HS-5 (cell line): ENCODE measurements around the gene BRD3OS.

Source experiments
- DNase-seq: peaks from one replicate; pipeline ENCODE4 v3.0.0-alpha.2; 2012; ENCODE audit warnings: low read depth

The BRD3OS gene

DNA sequence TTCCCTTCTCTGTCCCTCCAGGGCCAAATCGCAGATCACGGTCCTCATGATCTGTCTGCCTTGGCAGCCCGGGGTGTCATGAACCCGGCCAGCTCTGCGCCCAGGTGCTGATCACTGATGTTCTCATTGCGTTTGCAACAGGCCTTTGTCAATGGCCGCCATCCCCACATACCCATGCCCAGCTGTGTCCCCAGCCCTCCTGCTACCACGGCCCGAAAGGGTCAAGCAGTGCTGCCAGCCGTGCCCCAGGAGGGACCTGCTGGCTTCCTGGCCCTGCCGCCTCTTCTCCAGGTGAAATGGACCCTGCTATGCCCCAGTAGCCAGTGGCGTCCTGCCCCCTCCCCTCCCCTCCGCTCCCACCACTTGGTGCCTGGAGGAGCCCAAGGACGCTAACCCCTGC lies 20.4 kb upstream of the BRD3OS start:
- no peak for DNase-seq

- no peak for DNase-seq
Observed at GRCh38 chr9:134005381-134005780, 19.9 kb upstream of the BRD3OS start.

DNA sequence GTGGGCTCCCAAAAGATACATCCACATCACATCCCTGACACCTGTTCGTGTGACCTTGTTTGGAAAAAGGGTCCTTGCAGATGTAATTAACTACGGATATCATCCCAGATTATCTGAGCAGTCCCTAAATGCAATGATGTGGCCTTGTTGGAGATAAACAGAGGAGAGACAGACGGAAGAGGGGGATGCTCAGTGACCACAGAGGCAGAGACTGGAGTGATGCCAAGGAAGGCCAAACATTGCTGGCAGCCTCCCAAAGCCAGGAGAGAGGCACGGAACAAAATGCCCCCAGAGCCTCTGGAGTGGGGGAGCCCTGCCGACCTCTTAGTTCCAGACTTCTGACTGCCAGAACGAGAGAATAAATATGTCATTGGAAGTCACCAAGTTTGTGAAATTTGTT lies 18.1 kb upstream of the BRD3OS start:
- DNase-seq = no peak

DNA sequence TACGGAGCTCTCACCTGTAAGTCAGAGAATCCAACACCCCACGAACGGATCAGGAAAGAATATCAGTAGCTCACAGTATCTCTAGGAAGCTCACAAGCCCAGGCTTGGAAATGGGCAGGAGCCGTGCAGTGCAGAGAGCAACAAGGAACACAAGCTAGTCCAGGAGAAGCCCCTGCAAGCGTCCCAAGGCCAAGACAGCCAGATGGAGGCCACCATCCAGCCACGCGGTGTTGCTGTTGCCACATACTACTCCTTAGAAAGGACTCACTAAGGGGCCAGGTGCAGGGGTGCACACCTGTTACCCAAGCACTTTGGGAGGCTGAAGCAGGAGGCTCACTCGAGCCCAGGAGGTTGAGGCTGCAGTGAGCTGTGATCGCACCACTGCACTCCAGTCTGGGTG lies 17.7 kb upstream of the BRD3OS start:
- no peak for DNase-seq

GRCh38 chr9:134010310-134011173 lies 14.7 kb upstream of the BRD3OS start:
- DNase-seq = no peak

- no peak for DNase-seq
Observed at GRCh38 chr9:134011401-134011800, 13.9 kb upstream of the BRD3OS start.

DNA sequence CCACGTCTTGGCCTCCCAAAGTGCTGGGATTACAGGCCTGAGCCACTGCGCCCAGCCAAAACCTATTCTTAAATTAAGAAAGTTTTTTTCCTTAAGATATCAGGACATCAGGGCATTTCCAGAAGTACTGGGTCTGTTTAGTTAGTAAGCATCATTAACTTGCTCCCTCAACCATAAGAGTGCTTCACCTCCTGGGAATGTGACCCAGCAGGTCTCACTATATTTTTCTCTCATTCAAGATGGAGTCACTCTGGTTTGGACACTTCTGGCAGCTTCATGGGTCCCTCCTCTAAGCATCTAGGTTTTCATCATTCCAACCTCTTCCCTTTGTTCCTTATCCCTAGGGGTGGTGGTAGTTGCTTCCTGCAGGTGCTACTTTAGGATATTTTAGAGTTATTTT lies 10.3 kb upstream of the BRD3OS start:
- DNase-seq = no peak

- DNase-seq = no peak
Observed at GRCh38 chr9:134024214-134024792, 978 bp upstream of the BRD3OS start.

- DNase-seq = no peak
Observed at GRCh38 chr9:134025606-134026541, 593 bp downstream of the BRD3OS start.

DNA sequence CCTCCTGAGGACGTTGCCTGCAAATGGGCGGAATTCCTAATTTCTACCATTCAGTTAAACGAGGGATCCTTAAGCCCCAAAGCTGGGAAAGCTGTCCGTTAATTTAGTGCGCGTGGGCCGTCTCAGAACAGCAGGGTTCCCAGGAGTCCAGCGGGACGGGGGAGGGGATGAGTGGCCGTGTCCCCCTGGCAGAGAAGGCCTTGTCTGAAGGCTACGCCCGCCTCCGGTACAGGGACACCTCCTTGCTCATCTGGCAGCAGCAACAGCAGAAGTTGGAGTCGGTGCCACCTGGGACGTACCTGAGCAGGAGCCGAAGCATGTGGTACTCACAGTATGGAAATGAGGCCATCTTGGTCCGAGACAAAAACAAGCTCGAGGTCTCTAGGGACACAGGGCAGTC lies 1.3 kb downstream of the BRD3OS start:
- no peak for DNase-seq

DNA sequence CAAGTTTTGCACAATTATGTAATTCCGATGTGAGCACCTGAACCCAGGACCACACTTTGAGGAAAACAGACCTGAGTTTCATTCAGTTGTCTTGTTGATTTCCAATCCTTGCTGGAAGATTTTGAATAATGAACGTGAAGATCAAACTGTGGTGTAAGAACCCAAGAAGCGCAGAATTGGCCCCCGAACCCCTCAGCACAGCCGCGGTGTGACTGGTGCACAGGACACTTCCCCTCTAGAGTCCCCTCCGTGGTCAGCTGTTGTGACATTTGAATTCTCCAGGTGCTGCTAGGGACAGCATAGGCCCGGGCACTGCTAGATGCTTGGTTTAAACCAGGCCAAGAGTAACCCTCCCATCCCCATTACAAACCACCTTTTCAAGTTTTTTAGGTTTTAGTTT lies 1.7 kb downstream of the BRD3OS start:
- DNase-seq = no peak

- DNase-seq = no peak
Observed at GRCh38 chr9:134027561-134027960, 2.3 kb downstream of the BRD3OS start.

DNA sequence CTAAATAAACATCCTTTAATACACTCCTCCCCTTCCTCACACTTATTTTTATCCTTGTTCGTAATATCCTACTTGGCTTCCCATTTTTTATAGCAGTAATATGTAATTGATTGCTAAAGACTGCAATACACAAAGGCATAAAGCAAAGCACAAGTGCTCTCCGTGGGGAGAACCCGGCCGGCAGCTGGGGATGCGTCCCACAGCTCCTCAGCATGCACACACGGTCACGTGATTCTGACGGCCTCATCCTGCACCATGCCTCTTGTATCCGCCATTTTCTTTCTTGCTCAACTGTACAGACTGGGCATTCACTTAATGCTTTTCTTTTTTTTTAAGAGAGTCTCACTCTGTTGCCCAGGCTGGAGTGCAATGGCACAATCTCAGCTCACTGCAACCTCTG lies 2.8 kb downstream of the BRD3OS start:
- no peak for DNase-seq

GRCh38 chr9:134028575-134029247 lies 3.4 kb downstream of the BRD3OS start:
- no peak for DNase-seq

DNA sequence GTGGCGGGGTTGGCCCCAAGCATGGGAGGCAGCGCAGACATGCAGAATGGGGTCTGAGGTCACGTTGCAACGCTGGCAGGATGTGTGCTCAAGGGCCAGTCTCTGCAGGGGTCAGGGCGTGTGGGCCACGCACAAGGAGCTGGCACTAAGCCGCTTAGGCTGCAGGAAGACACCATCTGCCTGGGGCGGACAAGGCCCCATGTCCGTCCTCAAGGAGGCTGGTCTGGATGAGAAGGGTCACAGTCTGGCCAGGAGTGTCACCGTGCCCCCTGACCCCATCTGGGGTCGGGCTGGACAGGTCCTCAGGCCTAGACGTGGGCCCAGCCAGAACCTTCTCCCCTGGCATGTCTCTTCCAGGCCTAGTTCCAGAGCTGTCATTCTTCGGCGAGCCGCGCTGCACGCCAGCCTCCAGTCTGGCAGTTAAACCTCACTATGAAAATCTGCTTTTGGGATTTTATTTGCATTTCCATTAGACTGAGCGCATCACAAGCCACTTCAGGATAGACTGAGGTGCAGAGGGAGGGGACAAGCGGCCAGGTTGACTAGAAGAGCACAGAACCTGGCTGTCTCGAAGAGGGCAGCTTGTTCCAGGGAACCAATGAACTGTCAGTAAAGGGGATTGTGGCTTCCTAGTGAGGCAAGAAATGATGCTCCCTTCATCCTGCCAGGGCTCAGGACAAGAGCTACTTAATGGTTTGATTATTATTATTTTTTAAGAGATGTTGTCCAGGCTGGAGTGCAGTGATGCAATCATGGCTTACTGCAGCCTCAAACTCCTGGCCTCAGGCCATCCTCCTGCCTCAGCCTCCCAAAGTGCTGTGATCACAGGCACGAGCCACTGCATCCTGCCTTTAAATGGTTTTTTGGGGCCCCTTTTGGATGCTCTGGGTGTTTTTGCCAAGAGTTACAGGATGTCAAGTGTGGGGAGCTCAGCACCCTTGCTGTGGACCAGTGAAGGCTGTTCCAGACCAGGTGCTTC lies 4.3 kb downstream of the BRD3OS start:
- no peak for DNase-seq

DNA sequence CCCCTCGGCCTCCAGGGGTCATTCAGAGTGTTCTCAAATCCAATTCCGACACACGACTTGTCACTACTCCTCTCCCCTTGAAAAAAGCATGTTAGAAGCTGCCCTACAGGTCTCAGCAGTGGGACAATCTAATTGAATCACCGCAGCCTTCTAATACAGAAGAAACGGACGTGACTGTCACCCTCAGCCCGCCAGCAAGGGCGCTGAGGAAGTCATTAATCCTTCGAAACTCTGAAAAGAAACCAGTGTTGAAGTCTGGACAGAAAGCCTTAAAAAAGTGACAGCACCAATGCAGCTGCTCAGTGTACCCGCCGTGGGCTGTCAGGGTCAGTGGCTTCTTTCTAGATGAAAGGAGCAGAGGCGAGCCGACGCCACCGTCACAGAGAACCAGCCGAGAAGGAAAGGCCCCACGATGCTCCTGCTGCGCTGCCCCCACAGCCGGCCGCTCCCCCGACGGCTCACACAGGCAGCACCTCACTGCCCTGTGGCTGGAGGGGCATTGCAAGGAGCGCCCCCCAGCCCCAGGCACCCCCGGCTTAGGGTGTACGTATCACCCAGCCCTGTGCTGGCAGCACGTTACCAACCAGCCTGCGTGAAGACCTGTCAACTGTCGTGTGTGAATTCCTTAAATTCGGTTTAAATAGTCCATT lies 5.7 kb downstream of the BRD3OS start:
- DNase-seq = no peak

DNA sequence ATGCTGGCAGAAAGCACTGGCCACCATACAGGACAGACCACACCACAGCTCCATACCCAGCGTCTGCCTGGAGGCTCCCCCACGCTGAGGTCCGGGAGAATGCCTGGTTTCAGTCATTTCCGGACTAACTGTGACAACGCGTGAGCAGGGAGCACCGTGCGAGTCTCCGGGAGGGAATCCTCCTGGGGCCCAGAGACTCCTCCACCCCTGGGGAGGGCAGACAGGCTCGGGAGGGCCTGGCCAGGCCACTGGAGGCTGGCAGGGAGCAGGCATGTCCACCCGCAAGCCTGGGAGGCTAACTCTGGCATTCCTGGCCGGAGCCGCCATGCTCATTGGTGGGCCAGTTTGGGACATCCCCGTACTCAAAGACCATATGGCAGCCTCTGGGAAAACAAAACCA lies 6.5 kb downstream of the BRD3OS start:
- no peak for DNase-seq

DNA sequence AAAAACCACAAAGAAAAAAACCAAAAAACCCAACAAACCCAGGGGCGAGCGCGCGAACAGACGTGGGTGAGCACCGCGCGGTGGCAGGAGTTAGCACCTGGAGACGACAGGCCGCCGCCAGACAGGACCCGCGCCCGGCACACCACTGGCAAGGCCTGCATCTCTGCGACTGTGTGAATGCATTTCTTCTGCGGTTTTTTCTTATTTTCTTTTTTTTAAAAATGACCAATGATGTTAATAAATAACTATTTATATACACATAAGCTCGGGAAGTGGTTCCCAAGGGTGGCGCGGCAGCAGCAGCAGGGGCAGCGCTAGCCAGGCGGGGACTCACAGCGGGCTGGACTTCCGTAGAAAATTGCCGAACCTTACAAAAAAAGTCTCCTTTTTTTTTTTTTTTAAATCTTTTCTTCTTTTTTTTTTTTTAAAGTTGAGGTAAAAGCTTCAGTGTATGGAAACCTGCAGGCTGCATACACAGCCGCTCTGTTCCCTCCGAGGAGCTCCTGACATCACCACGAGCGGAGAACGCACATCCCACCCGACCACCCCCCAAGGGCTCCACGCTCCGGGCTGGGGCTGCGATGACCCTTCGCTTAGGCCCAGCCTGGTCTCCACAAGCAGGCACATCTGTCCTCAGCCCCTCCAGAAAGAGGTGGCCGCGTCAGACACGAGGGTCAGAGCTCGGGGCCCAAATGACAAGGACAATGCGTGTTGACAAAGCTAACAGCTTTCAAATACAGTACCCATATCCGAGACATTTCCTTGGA lies 7.4 kb downstream of the BRD3OS start:
- no peak for DNase-seq

DNA sequence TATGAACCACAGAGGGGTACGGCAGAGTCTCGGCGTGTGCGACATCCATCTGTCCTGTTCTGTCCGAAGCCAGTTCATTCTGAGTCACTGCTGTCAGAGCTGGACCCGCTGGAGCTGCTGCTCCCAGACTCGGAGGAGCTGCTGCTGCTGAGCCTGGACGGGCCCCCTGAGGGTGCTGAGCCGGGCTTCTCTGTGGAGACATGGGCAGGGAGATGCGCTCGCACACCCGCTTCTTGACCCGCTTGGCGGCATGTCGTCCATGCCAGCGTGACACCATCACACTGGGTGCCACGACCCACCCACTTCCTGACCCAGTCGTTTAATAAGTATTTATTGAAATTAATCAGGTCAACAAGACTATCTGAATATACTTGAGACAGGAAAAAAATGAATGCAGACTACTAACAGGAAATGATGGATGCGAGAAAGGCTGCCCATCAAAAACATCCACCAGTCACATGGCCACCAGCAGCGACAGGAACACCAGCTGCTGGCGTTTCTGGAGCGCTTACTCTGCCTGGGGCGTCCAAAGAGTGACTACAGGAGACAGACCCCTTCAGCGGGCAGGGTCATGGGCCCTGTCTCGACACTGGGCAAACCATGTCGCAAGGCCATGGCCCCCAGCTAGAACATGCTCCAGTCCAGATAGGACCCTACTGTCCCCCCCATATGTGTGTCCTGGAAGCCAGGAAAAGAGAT lies 8.4 kb downstream of the BRD3OS start:
- DNase-seq = no peak
